Right cardiac atrium (tissue), 5 donors: ENCODE results near the gene PHRF1. TPM values are rescaled to one million over a fixed set of nuclear protein-coding genes. Genes with fewer than 3 reads are reported as not detected.

Experiments
- ATAC-seq, 2 donors: fragments of 200-7000 bp; cut with Tn5 transposase; one replicate each; pipeline versions ENCODE4 v1.8.0 to v1.9.1; 2020; ENCODE audit warnings: moderate library complexity in 2 of 2, mild to moderate bottlenecking in 1 of 2
- DNase-seq, 3 donors: peaks; one replicate each; pipeline ENCODE4 v3.0.0-alpha.2; 2020
- H3K27ac ChIP-seq: one replicate; pipeline ENCODE4 v1.5.1; 2013; ENCODE audit warnings: mild to moderate bottlenecking, low read length, control low read depth, moderate library complexity
- H3K27me3 ChIP-seq: one replicate; pipeline ENCODE4 v1.6.1; 2013; ENCODE audit not compliant: control insufficient read depth, insufficient read depth
- H3K4me1 ChIP-seq: one replicate; pipeline ENCODE4 v1.6.1; 2013; ENCODE audit warnings: low read length; ENCODE audit not compliant: control insufficient read depth, insufficient read depth
- H3K4me3 ChIP-seq: one replicate; pipeline ENCODE4 v1.5.1; 2013; ENCODE audit warnings: low read length, control low read depth
- H3K9me3 ChIP-seq: one replicate; pipeline ENCODE4 v1.6.1; 2013; ENCODE audit warnings: low read length; ENCODE audit not compliant: control insufficient read depth
- WGBS: extraction: QIAGEN DNeasy Blood & Tissue Kit; methylation state at CpG from one replicate; pipeline ENCODE4 v1.1.7; 2013; 5-methylcytosine and 5-hydroxymethylcytosine counted together
- intact Hi-C, 4 donors: fragments of 100-400 bp; cut with DNase I; formaldehyde crosslinking; loops; one replicate each; pipeline versions ENCODE4 v1.11.0 to v1.14.0; 2022 to 2023
- polyA plus RNA-seq: library from polyadenylated mRNA; stranded (reverse); fragments of 200-250 nt; gene quantifications from one replicate; pipeline ENCODE4 v1.2.3, GENCODE V29; 2013
- total RNA-seq, 4 donors: library from RNA; stranded (reverse); fragmentation: NEBNext Ultra II Directional; extraction: Animal tissue kit (Norgen Biotek cat#: 25700); gene quantifications; one replicate each; pipeline ENCODE4 v1.2.1, GENCODE V29; 2021
- donor health status: healthy with polysubstance abuse.
- donor health status: DM: no; HTN: yes; CAD: no.
- donor health status: DM: no; HTN: no; CAD: no.
- donor health status: DM: no; HTN: yes; CAD: no; lungs with severe emphysema.
- donor health status: DM: yes; HTN: yes; CAD: no.

The PHRF1 gene
- total and polyA plus RNA-seq, 5 donors, result 17.0 to 20.8 (median 19.9) TPM

GRCh38 chr11:553083-553987, 22.9 kb upstream of the PHRF1 start:
- H3K4me3 ChIP-seq, result no peak overlapping the region
- no peak overlapping the region for H3K27ac ChIP-seq
- no peaks in the 10 kb centered on the region for H3K9me3 ChIP-seq
- no peaks in the 10 kb centered on the region for H3K27me3 ChIP-seq
- 82% methylated on average over 27 of the region's 27 CpGs for WGBS
- intact Hi-C loops, result loop anchor here in 3 of 4 donors (5.0 to 10.0 kb wide), 2 partner anchors 171 to 174 kb away; no protein-coding TSS in a partner anchor
- ATAC-seq (no peak), DNase-seq (no peak)
- no peaks in the 10 kb centered on the region for H3K4me1 ChIP-seq

- no peaks in the 10 kb centered on the region for H3K27me3 ChIP-seq
- ATAC-seq (no peak), DNase-seq (peak in 1 of 3 donors; percentile 55)
- no peak overlapping the region for H3K4me3 ChIP-seq
- H3K4me1 ChIP-seq, result no peaks in the 10 kb centered on the region
- H3K9me3 ChIP-seq, result no peaks in the 10 kb centered on the region
- no peak overlapping the region for H3K27ac ChIP-seq
- WGBS, result 55% methylated on average over 11 of the region's 11 CpGs
- intact Hi-C loops, result loop anchor here (2.0 to 10.0 kb wide), 3 partner anchors 171 to 173 kb away; no protein-coding TSS in a partner anchor
These were observed 22.3 kb upstream of the PHRF1 start for GRCh38 chr11:553988-554340.

- no peaks in the 10 kb centered on the region for H3K9me3 ChIP-seq
- H3K27me3 ChIP-seq, result no peaks in the 10 kb centered on the region
- H3K4me3 ChIP-seq, result peak overlapping the region; percentile 24
- peak; percentile 27 to 39 for ATAC-seq
- H3K27ac ChIP-seq, result no peak overlapping the region
- H3K4me1 ChIP-seq, result no peaks in the 10 kb centered on the region
- peak in 2 of 3 donors; percentile 80 to 81 for DNase-seq
- intact Hi-C loops, result loop anchor here (2.0 to 10.0 kb wide), 3 partner anchors 170 to 173 kb away; no protein-coding TSS in a partner anchor
- 12% methylated on average over 47 of the region's 60 CpGs for WGBS
These were observed 21.6 kb upstream of the PHRF1 start for GRCh38 chr11:554428-555226.

- Histone ChIP-seq H3K9me3 (no peaks in the 10 kb centered on the region), H3K27me3 (no peaks in the 10 kb centered on the region), H3K4me1 (no peaks in the 10 kb centered on the region), H3K27ac (no peak overlapping the region), H3K4me3 (peak overlapping the region; percentile 24)
- intact Hi-C loops, result loop anchor here in 3 of 4 donors (2.0 to 10.0 kb wide), 2 partner anchors 169 to 171 kb away; no protein-coding TSS in a partner anchor
- no peak for ATAC-seq
- WGBS, result 1% methylated on average over 57 of the region's 57 CpGs
- peak in 1 of 3 donors; percentile 54 for DNase-seq
These were observed 21.0 kb upstream of the PHRF1 start for GRCh38 chr11:555227-555779.

GRCh38 chr11:555780-556661, 20.2 kb upstream of the PHRF1 start:
- 3% methylated on average over 104 of the region's 104 CpGs for WGBS
- DNase-seq (peak in 1 of 3 donors; percentile 58), ATAC-seq (no peak)
- Histone ChIP-seq H3K4me1 (no peaks in the 10 kb centered on the region), H3K4me3 (no peak overlapping the region), H3K27ac (no peak overlapping the region), H3K27me3 (no peaks in the 10 kb centered on the region), H3K9me3 (no peaks in the 10 kb centered on the region)
- intact Hi-C loops, result loop anchor here in 3 of 4 donors (2.0 to 10.0 kb wide), 2 partner anchors 169 to 171 kb away; no protein-coding TSS in a partner anchor

- H3K27ac ChIP-seq, result no peak overlapping the region
- H3K4me1 ChIP-seq, result no peaks in the 10 kb centered on the region
- ATAC-seq (no peak), DNase-seq (peak in 1 of 3 donors; percentile 56)
- H3K4me3 ChIP-seq, result no peak overlapping the region
- intact Hi-C loops, result loop anchor here in 2 of 4 donors (10.0 kb wide), 1 partner anchor 168 kb away; no protein-coding TSS in a partner anchor
- H3K27me3 ChIP-seq, result no peaks in the 10 kb centered on the region
- 64% methylated on average over 22 of the region's 22 CpGs for WGBS
- no peaks in the 10 kb centered on the region for H3K9me3 ChIP-seq
These were observed 19.5 kb upstream of the PHRF1 start for GRCh38 chr11:556662-557256.

GRCh38 chr11:557328-558132, 18.7 kb upstream of the PHRF1 start:
- H3K27ac ChIP-seq, result no peak overlapping the region
- no peak for ATAC-seq
- H3K4me3 ChIP-seq, result no peak overlapping the region
- 82% methylated on average over 24 of the region's 24 CpGs for WGBS
- no peaks in the 10 kb centered on the region for H3K4me1 ChIP-seq
- peak in 2 of 3 donors; percentile 41 to 46 for DNase-seq
- intact Hi-C loops, result loop anchor here in 2 of 4 donors (10.0 kb wide), 1 partner anchor 167 kb away; no protein-coding TSS in a partner anchor
- no peaks in the 10 kb centered on the region for H3K27me3 ChIP-seq
- H3K9me3 ChIP-seq, result no peaks in the 10 kb centered on the region

- intact Hi-C loops, result loop anchor here in 2 of 4 donors (10.0 kb wide), 1 partner anchor 166 kb away; no protein-coding TSS in a partner anchor
- no peaks in the 10 kb centered on the region for H3K9me3 ChIP-seq
- H3K4me1 ChIP-seq, result no peaks in the 10 kb centered on the region
- H3K4me3 ChIP-seq, result no peak overlapping the region
- DNase-seq (peak in 1 of 3 donors; percentile 12), ATAC-seq (no peak)
- WGBS, result 89% methylated on average over 20 of the region's 20 CpGs
- H3K27me3 ChIP-seq, result no peaks in the 10 kb centered on the region
- H3K27ac ChIP-seq, result no peak overlapping the region
These were observed 17.8 kb upstream of the PHRF1 start for GRCh38 chr11:558503-558902.

GRCh38 chr11:559020-559620, 17.1 kb upstream of the PHRF1 start:
- no peaks in the 10 kb centered on the region for H3K9me3 ChIP-seq
- DNase-seq, result peak in 2 of 3 donors; percentile 17 to 52
- intact Hi-C loops, result loop anchor here in 2 of 4 donors (10.0 kb wide), 1 partner anchor 166 kb away; no protein-coding TSS in a partner anchor
- no peak for ATAC-seq
- H3K4me3 ChIP-seq, result no peak overlapping the region
- 80% methylated on average over 15 of the region's 15 CpGs for WGBS
- H3K27ac ChIP-seq, result no peak overlapping the region
- no peaks in the 10 kb centered on the region for H3K27me3 ChIP-seq
- H3K4me1 ChIP-seq, result no peaks in the 10 kb centered on the region
